ENCODE measurements around the gene INTS1.

- no peak for TF ChIP-seq CTCF (conservative IDR thresholded peaks at IDR 0.05; ENCODE audit: low read depth in 2 of 2)
- no peak for TF ChIP-seq CREB1 (CRISPR knock-in tag; IDR thresholded peaks at IDR 0.05; ENCODE audit: low read depth)
- TF ChIP-seq NANOG (IDR thresholded peaks at IDR 0.05; ENCODE audit: borderline replicate concordance) = no peak
- TF ChIP-seq EZH2 (IDR thresholded peaks at IDR 0.05; ENCODE audit: low read depth, unreplicated experiment) = no peak
- no peak for TF ChIP-seq REST (IDR thresholded peaks at IDR 0.05; ENCODE audit: unreplicated experiment)
- TF ChIP-seq POLR2AphosphoS5 (IDR thresholded peaks at IDR 0.05; ENCODE audit: low read depth) = no peak
- TF ChIP-seq EZH2phosphoT487 (IDR thresholded peaks at IDR 0.05; ENCODE audit: unreplicated experiment) = no peak
- TF ChIP-seq JUNB (IDR thresholded peaks at IDR 0.05; ENCODE audit: unreplicated experiment) = no peak
- TF ChIP-seq STAT1 (IDR thresholded peaks at IDR 0.05; ENCODE audit: unreplicated experiment) = no peak
Observed at GRCh38 chr7:1475393-1475792, 28.8 kb downstream of the INTS1 start.

Measured in GM23338 (cell line).